A673 (cell line): ENCODE measurements around the gene RIF1. TPM values are rescaled to one million over a fixed set of nuclear protein-coding genes. Genes with fewer than 3 reads are reported as not detected.
A peak's percentile ranks its signal among the peaks of the same experiment; 100 is the strongest.

Experiments
- BruUV-seq: library from RNA; stranded (reverse); fragments of 400-500 nt; replicated peaks from 2 replicates; lab custom pipeline; 2021; lab: Mats Ljungman, UMichigan
- CTCF ChIA-PET: fragments of 300-600 bp; sonication (Branson Sonifier 250); formaldehyde crosslinking; loops from one replicate; lab custom pipeline; 2022; ENCODE audit warnings: antibody characterized with exemption; lab: Charles Lee
- POLR2A ChIA-PET: fragments of 300-600 bp; sonication (Branson Sonifier 250); formaldehyde crosslinking; loops from one replicate; lab custom pipeline; 2022; ENCODE audit warnings: antibody characterized with exemption; ENCODE audit not compliant: low non-redundant PET; lab: Charles Lee
- DNase-seq: peaks from one replicate; pipeline ENCODE4 v3.0.0-alpha.2; 2015; ENCODE audit warnings: low spot score
- H3K27ac ChIP-seq: fragments of 200-600 bp; sonication (generic); 2 replicates; pipeline ENCODE4 v1.5.1; 2016; ENCODE audit warnings: mixed run types, low read depth, mild to moderate bottlenecking, mixed read lengths, antibody characterized with exemption, low read length; ENCODE audit not compliant: poor library complexity, severe bottlenecking
- H3K27me3 ChIP-seq: fragments of 200-600 bp; sonication (generic); replicated peaks from 2 replicates; pipeline ENCODE4 v1.6.1; 2017; ENCODE audit warnings: mixed run types, low read depth, mild to moderate bottlenecking, mixed read lengths, antibody characterized with exemption, low read length; ENCODE audit not compliant: insufficient read depth, poor library complexity
- H3K36me3 ChIP-seq: fragments of 200-600 bp; sonication (generic); 2 replicates; pipeline ENCODE4 v1.6.1; 2016; ENCODE audit warnings: mixed run types, mild to moderate bottlenecking, mixed read lengths, antibody characterized with exemption, low read length; ENCODE audit not compliant: insufficient read depth, poor library complexity, severe bottlenecking
- H3K4me1 ChIP-seq: fragments of 200-600 bp; sonication (generic); 2 replicates; pipeline ENCODE4 v1.6.1; 2017; ENCODE audit warnings: mixed run types, mild to moderate bottlenecking, mixed read lengths, antibody characterized with exemption, low read length; ENCODE audit not compliant: insufficient read depth, poor library complexity, severe bottlenecking
- H3K4me3 ChIP-seq: fragments of 200-600 bp; sonication (generic); 2 replicates; pipeline ENCODE4 v1.5.1; 2016; ENCODE audit warnings: low read depth, mixed run types, mild to moderate bottlenecking, mixed read lengths, low read length; ENCODE audit not compliant: poor library complexity, severe bottlenecking
- H3K9me3 ChIP-seq: fragments of 200-600 bp; sonication (generic); 2 replicates; pipeline ENCODE4 v1.6.1; 2016; ENCODE audit warnings: mixed run types, low read depth, mild to moderate bottlenecking, mixed read lengths, antibody characterized with exemption, low read length; ENCODE audit not compliant: poor library complexity, severe bottlenecking
- EZH2 ChIP-seq: fragments of 200-600 bp; sonication (generic); IDR thresholded peaks from 2 replicates; pipeline ENCODE4 v1.6.1; 2017; ENCODE audit warnings: borderline replicate concordance, low read depth, mild to moderate bottlenecking, mixed read lengths, antibody characterized with exemption, low read length; ENCODE audit not compliant: poor library complexity, severe bottlenecking
- intact Hi-C: fragments of 100-400 bp; cut with micrococcal nuclease; formaldehyde crosslinking; loops from one replicate; pipeline ENCODE4 v1.10.0; 2022; ENCODE audit not compliant: unreplicated experiment
- total RNA-seq: library from RNA; stranded (reverse); gene quantifications from 2 replicates; pipeline ENCODE4 v1.2.3, GENCODE V29; 2021
- TF ChIP-seq, protein P1 (sequence below): fragments of 300-800, 200-600 bp; sonication (generic); conservative IDR thresholded peaks from 2 replicates; pipeline ENCODE4 v1.5.1; 2017; ENCODE audit warnings: low read depth, mild to moderate bottlenecking, antibody characterized with exemption, low read length, moderate library complexity, mixed read lengths

The RIF1 gene
- total RNA-seq, 1 experiment from 2014 or later: 111 TPM

- Histone ChIP-seq H3K36me3 (peaks cover 90% of the 10 kb centered on the region), H3K27ac (no peak overlapping the region), H3K9me3 (no peaks in the 10 kb centered on the region), H3K4me3 (no peak overlapping the region), H3K4me1 (no peaks in the 10 kb centered on the region), H3K27me3 (no peaks in the 10 kb centered on the region)
- no TSS peak for BruUV-seq
- no peak for DNase-seq
- no peak for TF ChIP-seq EZH2
- TF ChIP-seq, protein P1, sequence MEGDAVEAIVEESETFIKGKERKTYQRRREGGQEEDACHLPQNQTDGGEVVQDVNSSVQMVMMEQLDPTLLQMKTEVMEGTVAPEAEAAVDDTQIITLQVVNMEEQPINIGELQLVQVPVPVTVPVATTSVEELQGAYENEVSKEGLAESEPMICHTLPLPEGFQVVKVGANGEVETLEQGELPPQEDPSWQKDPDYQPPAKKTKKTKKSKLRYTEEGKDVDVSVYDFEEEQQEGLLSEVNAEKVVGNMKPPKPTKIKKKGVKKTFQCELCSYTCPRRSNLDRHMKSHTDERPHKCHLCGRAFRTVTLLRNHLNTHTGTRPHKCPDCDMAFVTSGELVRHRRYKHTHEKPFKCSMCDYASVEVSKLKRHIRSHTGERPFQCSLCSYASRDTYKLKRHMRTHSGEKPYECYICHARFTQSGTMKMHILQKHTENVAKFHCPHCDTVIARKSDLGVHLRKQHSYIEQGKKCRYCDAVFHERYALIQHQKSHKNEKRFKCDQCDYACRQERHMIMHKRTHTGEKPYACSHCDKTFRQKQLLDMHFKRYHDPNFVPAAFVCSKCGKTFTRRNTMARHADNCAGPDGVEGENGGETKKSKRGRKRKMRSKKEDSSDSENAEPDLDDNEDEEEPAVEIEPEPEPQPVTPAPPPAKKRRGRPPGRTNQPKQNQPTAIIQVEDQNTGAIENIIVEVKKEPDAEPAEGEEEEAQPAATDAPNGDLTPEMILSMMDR: no peak
- ChIA-PET POLR2A (no interaction called here), CTCF (interaction anchor here (0.7 kb wide), 1 partner anchor 71 kb away, joined by 4 read pairs; no protein-coding TSS in a partner anchor)
- intact Hi-C loops: no loop called here
Measured at GRCh38 chr2:151367571-151367970, 42.1 kb upstream of the RIF1 start.

GRCh38 chr2:151374436-151374835 is 35.3 kb upstream of the RIF1 start:
- H3K9me3 ChIP-seq: no peaks in the 10 kb centered on the region
- POLR2A ChIA-PET: no interaction called here
- H3K4me3 ChIP-seq: no peak overlapping the region
- CTCF ChIA-PET: no interaction called here
- peaks cover 85% of the 10 kb centered on the region for H3K36me3 ChIP-seq
- H3K4me1 ChIP-seq: peaks cover 15% of the 10 kb centered on the region
- no TSS peak for BruUV-seq
- intact Hi-C loops: no loop called here
- no peaks in the 10 kb centered on the region for H3K27me3 ChIP-seq
- H3K27ac ChIP-seq: peak overlapping the region; percentile 26
- TF ChIP-seq, protein P1: no peak
- no peak for TF ChIP-seq EZH2
- peak; percentile 76 for DNase-seq

GRCh38 chr2:151379169-151379568 is 30.5 kb upstream of the RIF1 start:
- H3K9me3 ChIP-seq: no peaks in the 10 kb centered on the region
- POLR2A ChIA-PET: no interaction called here
- intact Hi-C loops: no loop called here

More at GRCh38 chr2:151379169-151379568, 30.5 kb upstream of the RIF1 start:
- Histone ChIP-seq H3K36me3 (peaks cover 57% of the 10 kb centered on the region), H3K27ac (no peak overlapping the region), H3K4me1 (peaks cover 11% of the 10 kb centered on the region), H3K27me3 (no peaks in the 10 kb centered on the region), H3K4me3 (no peak overlapping the region)
- TF ChIP-seq, protein P1: no peak
- no peak for TF ChIP-seq EZH2
- no TSS peak for BruUV-seq
- CTCF ChIA-PET: no interaction called here
- no peak for DNase-seq
